A549 (cell line): ENCODE measurements around the gene LPAR5. TPM values are rescaled to one million over a fixed set of nuclear protein-coding genes. Genes with fewer than 3 reads are reported as not detected.

Source experiments
- ATAC-seq, 2 experiments: fragments of 200-7000 bp in 1 of 2; fragments of >200 bp in 1 of 2; cut with Nextera tagmentation in 1 of 2; cut with Tn5 transposase in 1 of 2; 3 replicates each; pipeline versions ENCODE4 v1.8.0 to v1.9.1; 2018 to 2020; ENCODE audit warnings: mild to moderate bottlenecking in 1 of 2, moderate library complexity in 1 of 2
- CTCF ChIA-PET: fragments of 300-600 bp; sonication (Branson Sonifier 250); formaldehyde crosslinking; extraction: SDS; loops from one replicate; lab custom pipeline; 2021; ENCODE audit warnings: antibody characterized with exemption, inconsistent platforms; lab: Yijun Ruan, JAX
- POLR2A ChIA-PET: fragments of 350-600 bp; formaldehyde crosslinking; extraction: SDS; loops from one replicate; lab custom pipeline; 2021; ENCODE audit warnings: antibody characterized with exemption, inconsistent platforms; lab: Yijun Ruan, JAX
- DNase-seq, 2 experiments: peaks; one replicate each; pipeline versions ENCODE4 v3.0.0 to v3.0.0-alpha.2; 2011 to 2016; ENCODE audit warnings: low read depth in 1 of 2, low spot score in 1 of 2
- FAIRE-seq: peaks from 2 replicates; lab custom pipeline; 2011; peaks lifted over from hg19 to GRCh38; lab: Jason Lieb, UNC
- H3K27ac ChIP-seq, 2 experiments: fragments of >200 bp; sonication (Bioruptor Twin); formaldehyde crosslinking; 3 replicates each; pipeline ENCODE4 v1.5.1; 2016 to 2017
- H3K4me1 ChIP-seq: fragments of >200 bp; sonication (Bioruptor Twin); formaldehyde crosslinking; 3 replicates; pipeline ENCODE4 v1.6.1; 2016
- H3K4me2 ChIP-seq: fragments of >200 bp; sonication (Bioruptor Twin); formaldehyde crosslinking; 3 replicates; pipeline ENCODE4 v1.6.1; 2016
- H3K4me3 ChIP-seq: fragments of >200 bp; sonication (Bioruptor Twin); formaldehyde crosslinking; 3 replicates; pipeline ENCODE4 v1.5.1; 2016
- H3K9me3 ChIP-seq: fragments of >200 bp; sonication (Bioruptor Twin); formaldehyde crosslinking; 3 replicates; pipeline ENCODE4 v1.6.1; 2016
- CHD2 ChIP-seq: fragments of 150-350 bp; IDR thresholded peaks from 2 replicates; pipeline ENCODE4 v1.6.1; 2014; ENCODE audit warnings: low read length; ENCODE audit not compliant: partially characterized antibody
- CTCF ChIP-seq: fragments of >200 bp; sonication (Bioruptor Twin); formaldehyde crosslinking; IDR thresholded peaks from 3 replicates; pipeline ENCODE4 v1.5.1; 2016
- E2F6 ChIP-seq: IDR thresholded peaks from 2 replicates; pipeline ENCODE4 v1.6.1; 2012; ENCODE audit warnings: low read depth, borderline replicate concordance
- EHF ChIP-seq: fragments of 250-450 bp; sonication (Bioruptor Pico); IDR thresholded peaks from 2 replicates; pipeline ENCODE4 v1.5.0; 2020; ENCODE audit warnings: mild to moderate bottlenecking
- EHMT2 ChIP-seq: fragments of 200-600 bp; sonication (generic); IDR thresholded peaks from 2 replicates; pipeline ENCODE4 v1.6.1; 2016; ENCODE audit warnings: antibody characterized with exemption, low read depth, mild to moderate bottlenecking, moderate library complexity
- ELK1 ChIP-seq: fragments of 150-350 bp; IDR thresholded peaks from 2 replicates; pipeline ENCODE4 v1.6.1; 2014; ENCODE audit warnings: low read depth, mild to moderate bottlenecking, low read length
- ESRRA ChIP-seq: fragments of 150-350 bp; IDR thresholded peaks from 2 replicates; pipeline ENCODE4 v1.6.1; 2014; ENCODE audit warnings: mild to moderate bottlenecking, low read length, borderline replicate concordance
- GATA3 ChIP-seq: IDR thresholded peaks from 2 replicates; pipeline ENCODE4 v1.6.1; 2012; ENCODE audit warnings: borderline replicate concordance
- HEYL ChIP-seq: fragments of 250-450 bp; sonication (Bioruptor Pico); IDR thresholded peaks from 2 replicates; pipeline ENCODE4 v1.8.0; 2021; ENCODE audit warnings: mild to moderate bottlenecking, moderate library complexity
- HOXA7 ChIP-seq: fragments of 250-450 bp; sonication (Bioruptor Pico); IDR thresholded peaks from 2 replicates; pipeline ENCODE4 v1.5.0; 2020; ENCODE audit warnings: mild to moderate bottlenecking, moderate library complexity
- HOXB5 ChIP-seq: fragments of 250-450 bp; sonication (Bioruptor Pico); IDR thresholded peaks from 2 replicates; pipeline ENCODE4 v1.5.0; 2020; ENCODE audit warnings: mild to moderate bottlenecking, moderate library complexity
- JUN ChIP-seq, 2 experiments: fragments of >200 bp; sonication (Bioruptor Twin); formaldehyde crosslinking; IDR thresholded peaks; 2 replicates in 1 of 2; 3 replicates in 1 of 2; pipeline ENCODE4 v1.6.1; 2016 to 2017
- JUNB ChIP-seq: fragments of >200 bp; sonication (Bioruptor Twin); formaldehyde crosslinking; IDR thresholded peaks from 2 replicates; pipeline ENCODE4 v1.6.1; 2016
- KDM5A ChIP-seq: fragments of 200-600 bp; sonication (generic); IDR thresholded peaks from 2 replicates; pipeline ENCODE4 v1.6.1; 2016; ENCODE audit warnings: antibody characterized with exemption, mild to moderate bottlenecking
- MAZ ChIP-seq: fragments of 150-350 bp; IDR thresholded peaks from 2 replicates; pipeline ENCODE4 v1.6.1; 2014; ENCODE audit warnings: antibody characterized with exemption, low read depth, low read length, borderline replicate concordance
- NFE2L2 ChIP-seq: fragments of 150-350 bp; conservative IDR thresholded peaks from 2 replicates; pipeline ENCODE4 v1.6.1; 2014; ENCODE audit warnings: low read length
- NPAS2 ChIP-seq: fragments of 250-450 bp; sonication (Bioruptor Pico); IDR thresholded peaks from 2 replicates; pipeline ENCODE4 v1.8.0; 2022; ENCODE audit warnings: mild to moderate bottlenecking, moderate library complexity, borderline replicate concordance
- NR3C1 ChIP-seq: fragments of >200 bp; sonication (Bioruptor Twin); formaldehyde crosslinking; IDR thresholded peaks from 3 replicates; pipeline ENCODE4 v1.6.1; 2017
- POLR2A ChIP-seq: IDR thresholded peaks from 2 replicates; pipeline ENCODE4 v1.6.1; 2012; ENCODE audit warnings: mild to moderate bottlenecking, low read length
- RAD21 ChIP-seq, 2 experiments: fragments of >200 bp in 1 of 2; sonication (Bioruptor Twin) in 1 of 2; formaldehyde crosslinking in 1 of 2; IDR thresholded peaks in 1 of 2; conservative IDR thresholded peaks in 1 of 2; 2 replicates in 1 of 2; 3 replicates in 1 of 2; pipeline ENCODE4 v1.6.1; 2012 to 2018; ENCODE audit warnings: inconsistent platforms in 1 of 2
- RARB ChIP-seq: fragments of 250-450 bp; sonication (Bioruptor Pico); IDR thresholded peaks from 2 replicates; pipeline ENCODE4 v1.8.0; 2021; ENCODE audit warnings: mild to moderate bottlenecking, moderate library complexity
- RCOR1 ChIP-seq: fragments of 150-350 bp; IDR thresholded peaks from 2 replicates; pipeline ENCODE4 v1.6.1; 2014; ENCODE audit warnings: antibody characterized with exemption, low read length, low read depth
- RFX5 ChIP-seq: fragments of 450-650 bp; IDR thresholded peaks from 2 replicates; pipeline ENCODE4 v1.7.1; 2014; ENCODE audit warnings: antibody characterized with exemption, mild to moderate bottlenecking, moderate library complexity
- RNF2 ChIP-seq: fragments of 200-600 bp; sonication (generic); IDR thresholded peaks from 2 replicates; pipeline ENCODE4 v1.6.1; 2016; ENCODE audit warnings: low read depth, mild to moderate bottlenecking, antibody characterized with exemption, moderate library complexity, borderline replicate concordance
- SMC3 ChIP-seq: fragments of >200 bp; sonication (Bioruptor Twin); formaldehyde crosslinking; IDR thresholded peaks from 3 replicates; pipeline ENCODE4 v1.6.1; 2018; ENCODE audit warnings: inconsistent platforms
- ZNF302 ChIP-seq: fragments of 250-450 bp; sonication (Bioruptor Pico); IDR thresholded peaks from 2 replicates; pipeline ENCODE4 v1.9.0; 2021; ENCODE audit warnings: inconsistent platforms, mild to moderate bottlenecking, moderate library complexity
- ZSCAN20 ChIP-seq: fragments of 250-450 bp; sonication (Bioruptor Pico); IDR thresholded peaks from 2 replicates; pipeline ENCODE4 v1.8.0; 2022; ENCODE audit warnings: mild to moderate bottlenecking, moderate library complexity
- WGBS: methylation state at CpG from one replicate; pipeline ENCODE4 v1.1.6; 2017; ENCODE audit errors: missing lambda C conversion rate; 5-methylcytosine and 5-hydroxymethylcytosine counted together
- polyA plus RNA-seq, 4 experiments: library from polyadenylated mRNA; depleted of rRNA in 3 of 4; stranded (reverse); fragments of >200 nt; fragmentation: RNase III in 1 of 4; extraction: RNeasy Plus Mini Kit Qiagen cat#74134 plus additional on column Dnase treatment in 1 of 4; gene quantifications; 2 replicates in 3 of 4; 3 replicates in 1 of 4; pipeline ENCODE4 v1.2.3, GENCODE V29; 2011 to 2017
- TF ChIP-seq, protein P1 (sequence below): fragments of >200 bp; sonication (Bioruptor Twin); formaldehyde crosslinking; IDR thresholded peaks from 3 replicates; pipeline ENCODE4 v1.6.1; 2016

LPAR5 gene
- polyA plus RNA-seq, 2 of the 4 experiments (the other 2 are of a cell fraction), result 0.66 to 0.74 TPM

DNA sequence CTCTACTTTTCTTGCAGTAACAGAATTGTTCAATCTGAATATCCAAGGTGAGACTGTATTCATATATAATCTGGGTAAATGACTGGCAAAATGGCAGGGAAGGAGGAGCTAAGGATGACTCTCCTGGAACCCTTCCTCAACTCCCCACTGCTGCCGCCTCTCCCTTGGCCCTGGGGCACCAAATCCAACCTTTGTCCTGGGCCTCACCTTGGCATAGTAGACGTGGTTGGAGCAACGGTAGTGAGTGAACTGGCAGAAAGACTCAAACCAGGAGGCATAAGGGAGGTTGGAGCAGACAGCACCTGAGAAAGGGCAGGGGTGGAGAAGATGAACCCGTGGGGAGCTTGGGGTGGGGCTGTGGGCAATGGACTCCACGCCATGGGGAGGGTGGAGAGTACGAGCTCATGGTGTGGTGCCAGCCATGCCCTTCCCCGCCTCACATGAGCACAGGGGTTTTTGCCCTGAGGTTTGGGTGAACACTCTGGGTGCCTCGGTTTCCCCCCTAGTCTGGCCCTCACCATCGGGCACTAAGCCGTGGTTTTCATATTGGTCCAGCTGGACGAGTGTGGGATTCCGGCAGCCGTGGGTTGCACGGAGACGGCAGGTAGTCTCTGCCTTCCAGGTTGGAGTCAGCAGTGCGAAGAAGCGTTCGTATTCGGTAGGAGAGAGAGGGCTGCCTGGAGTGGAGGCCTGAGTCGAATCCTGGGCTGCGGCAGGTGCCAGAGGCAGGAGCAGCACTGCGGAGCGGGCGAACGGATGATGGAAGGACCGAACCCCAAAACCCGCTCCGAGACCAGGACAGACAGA, 10.7 kb upstream of the LPAR5 start:
- no peaks in the 10 kb centered on the region for H3K4me1 ChIP-seq
- FAIRE-seq, result no peak
- TF ChIP-seq HOXB5 (CRISPR knock-in tag), result no peak
- no peak for TF ChIP-seq RAD21 (conservative IDR thresholded peaks at IDR 0.05 in 1 of 2, IDR thresholded peaks at IDR 0.05 in 1 of 2)
- TF ChIP-seq, all 56 proteins: peak for 0
- CTCF ChIA-PET, result interaction anchor here (0.6 to 1.9 kb wide), 7 partner anchors 15 to 179 kb away, joined by 3 to 6 read pairs (median 4); no protein-coding TSS in a partner anchor
- Histone ChIP-seq H3K4me2 (no peak overlapping the region), H3K27ac (no peak overlapping the region), H3K9me3 (peaks cover 40% of the 10 kb centered on the region), H3K4me3 (no peak overlapping the region)
- 90% methylated on average over 28 of the region's 28 CpGs for WGBS
- DNase-seq (no peak), ATAC-seq (no peak)
- POLR2A ChIA-PET, result no interaction called here

DNA sequence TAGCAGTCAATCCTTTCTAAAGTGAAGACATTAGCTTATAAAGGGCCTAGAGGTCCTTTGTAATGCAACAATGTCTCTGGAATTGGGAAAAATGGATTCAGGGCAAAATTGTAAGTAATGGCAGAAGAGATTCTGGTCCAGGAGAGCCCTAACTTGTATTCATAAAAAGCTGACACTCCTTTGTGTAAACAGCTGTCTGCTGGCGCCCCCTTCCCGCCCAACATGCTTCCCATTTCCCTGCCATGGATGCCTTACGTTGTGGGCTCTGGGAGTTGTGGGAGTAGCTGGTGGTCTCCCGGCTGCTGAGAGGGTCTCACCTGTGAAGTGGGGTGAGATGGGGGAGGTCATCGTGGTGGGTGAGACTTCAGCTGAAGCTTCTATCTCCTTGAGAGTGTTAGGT, 9.1 kb upstream of the LPAR5 start:
- no peak for DNase-seq
- Histone ChIP-seq H3K4me3 (no peak overlapping the region), H3K9me3 (peaks cover 40% of the 10 kb centered on the region), H3K27ac (no peak overlapping the region), H3K4me2 (no peak overlapping the region), H3K4me1 (no peaks in the 10 kb centered on the region)
- no peak for FAIRE-seq
- ChIA-PET POLR2A (no interaction called here), CTCF (interaction anchor here (0.6 to 1.7 kb wide), 9 partner anchors 9 to 192 kb away, joined by 3 to 5 read pairs (median 4); partner anchors contain the start of gene MLF2)
- no peak for TF ChIP-seq EHF (CRISPR knock-in tag)
- TF ChIP-seq ZNF302 (CRISPR knock-in tag), result no peak
- TF ChIP-seq CTCF, result no peak
- TF ChIP-seq JUNB, result no peak
- TF ChIP-seq, protein P1, sequence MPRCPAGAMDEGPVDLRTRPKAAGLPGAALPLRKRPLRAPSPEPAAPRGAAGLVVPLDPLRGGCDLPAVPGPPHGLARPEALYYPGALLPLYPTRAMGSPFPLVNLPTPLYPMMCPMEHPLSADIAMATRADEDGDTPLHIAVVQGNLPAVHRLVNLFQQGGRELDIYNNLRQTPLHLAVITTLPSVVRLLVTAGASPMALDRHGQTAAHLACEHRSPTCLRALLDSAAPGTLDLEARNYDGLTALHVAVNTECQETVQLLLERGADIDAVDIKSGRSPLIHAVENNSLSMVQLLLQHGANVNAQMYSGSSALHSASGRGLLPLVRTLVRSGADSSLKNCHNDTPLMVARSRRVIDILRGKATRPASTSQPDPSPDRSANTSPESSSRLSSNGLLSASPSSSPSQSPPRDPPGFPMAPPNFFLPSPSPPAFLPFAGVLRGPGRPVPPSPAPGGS, result no peak
- no peak for TF ChIP-seq HOXA7
- no peak for TF ChIP-seq POLR2A
- TF ChIP-seq KDM5A, result no peak
- TF ChIP-seq CHD2, result no peak
- no peak for TF ChIP-seq HEYL
- TF ChIP-seq RNF2, result no peak
- TF ChIP-seq MAZ, result no peak
- no peak for ATAC-seq
- WGBS, result 65% methylated on average over 5 of the region's 5 CpGs

DNA sequence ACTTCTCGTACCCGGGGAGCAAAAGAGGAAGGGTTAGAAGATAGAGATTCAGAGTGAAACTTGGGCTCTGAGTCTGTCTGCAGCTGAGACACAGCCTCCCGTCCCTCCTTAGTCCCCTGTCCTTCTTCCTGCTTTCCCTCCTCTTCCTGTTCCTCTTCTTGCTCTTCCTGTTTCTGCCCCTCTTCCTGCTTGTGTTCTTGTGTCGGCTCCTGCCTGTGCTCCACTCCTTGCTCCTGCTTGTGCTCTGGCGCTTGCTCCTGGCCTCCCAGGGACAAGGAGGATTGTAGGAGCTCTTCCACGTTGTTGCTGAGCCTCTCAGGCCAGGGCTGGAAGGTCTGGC, 8.5 kb upstream of the LPAR5 start:
- H3K4me3 ChIP-seq, result no peak overlapping the region
- H3K9me3 ChIP-seq, result peaks cover 40% of the 10 kb centered on the region
- ChIA-PET POLR2A (interaction anchor here (0.6 kb wide), 1 partner anchor 45 kb away, joined by 9 read pairs; the partner anchor contains the start of gene ZNF384), CTCF (interaction anchor here (0.6 to 1.7 kb wide), 9 partner anchors 9 to 193 kb away, joined by 3 to 5 read pairs (median 4); partner anchors contain the start of gene MLF2)
- ATAC-seq (no peak), DNase-seq (no peak), FAIRE-seq (no peak)
- H3K4me1 ChIP-seq, result no peaks in the 10 kb centered on the region
- H3K27ac ChIP-seq, result no peak overlapping the region
- H3K4me2 ChIP-seq, result no peak overlapping the region
- TF ChIP-seq ELK1, result no peak
- no peak for TF ChIP-seq GATA3
- no peak for TF ChIP-seq ZNF302 (CRISPR knock-in tag)
- TF ChIP-seq RFX5, result no peak
- no peak for TF ChIP-seq RCOR1
- TF ChIP-seq NR3C1, result no peak
- no peak for TF ChIP-seq SMC3
- no peak for TF ChIP-seq NPAS2 (CRISPR knock-in tag)
- TF ChIP-seq EHMT2, result no peak
- no peak for TF ChIP-seq NFE2L2
- no peak for TF ChIP-seq EHF (CRISPR knock-in tag)
- no peak for TF ChIP-seq RARB (CRISPR knock-in tag)
- TF ChIP-seq E2F6, result no peak
- TF ChIP-seq ESRRA, result no peak
- TF ChIP-seq JUN (IDR thresholded peaks at IDR 0.05), result no peak
- no peak for TF ChIP-seq HEYL
- no peak for TF ChIP-seq ZSCAN20 (CRISPR knock-in tag)
- WGBS, result 48% methylated on average over 6 of the region's 6 CpGs
